Sigmoid colon (tissue), 4 donors: ENCODE results near the gene MOGAT3.

ENCODE experiments used
- POLR2A ChIP-seq, 2 donors: fragments of 450-650 bp; IDR thresholded peaks; one replicate each; pipeline ENCODE4 v1.6.1; 2016; ENCODE audit warnings: antibody characterized with exemption in 2 of 2, mild to moderate bottlenecking in 2 of 2, moderate library complexity in 2 of 2
- POLR2AphosphoS5 ChIP-seq, 4 donors: sonication (generic); formaldehyde crosslinking; IDR thresholded peaks; one replicate each; pipeline ENCODE4 v1.6.1; 2017; ENCODE audit warnings: antibody characterized with exemption in 4 of 4
- TF ChIP-seq, protein P1 (sequence below), 4 experiments: fragments of 450-650 bp in 3 of 4; fragments of 200-600 bp in 1 of 4; IDR thresholded peaks; one replicate each; pipeline ENCODE4 v1.5.1; 2016 to 2019; ENCODE audit warnings: antibody characterized with exemption in 4 of 4, mild to moderate bottlenecking in 3 of 4, moderate library complexity in 2 of 4

DNA sequence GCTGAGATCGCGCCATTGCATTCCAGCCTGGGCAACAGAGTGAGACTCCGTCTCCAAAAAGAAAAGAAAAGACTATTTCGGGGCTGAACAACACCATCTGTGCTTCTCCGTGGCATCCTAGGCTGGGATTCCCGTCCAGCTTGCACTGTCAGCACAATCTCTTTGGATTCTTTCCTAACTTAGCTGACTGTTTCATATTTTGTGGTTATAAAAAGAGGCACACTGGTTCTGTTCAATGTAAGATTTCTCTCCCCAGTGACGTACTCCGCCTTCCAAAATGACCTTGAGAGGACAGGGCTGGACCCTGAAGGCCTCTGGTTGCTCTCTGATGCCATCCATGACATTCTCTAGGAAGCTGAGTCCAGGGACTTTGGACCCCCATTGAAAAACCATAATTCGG is 25.9 kb upstream of the MOGAT3 start:
- no peak for TF ChIP-seq POLR2AphosphoS5 (IDR thresholded peaks at IDR 0.05)
- no peak for TF ChIP-seq POLR2A (IDR thresholded peaks at IDR 0.05)
- TF ChIP-seq, protein P1, sequence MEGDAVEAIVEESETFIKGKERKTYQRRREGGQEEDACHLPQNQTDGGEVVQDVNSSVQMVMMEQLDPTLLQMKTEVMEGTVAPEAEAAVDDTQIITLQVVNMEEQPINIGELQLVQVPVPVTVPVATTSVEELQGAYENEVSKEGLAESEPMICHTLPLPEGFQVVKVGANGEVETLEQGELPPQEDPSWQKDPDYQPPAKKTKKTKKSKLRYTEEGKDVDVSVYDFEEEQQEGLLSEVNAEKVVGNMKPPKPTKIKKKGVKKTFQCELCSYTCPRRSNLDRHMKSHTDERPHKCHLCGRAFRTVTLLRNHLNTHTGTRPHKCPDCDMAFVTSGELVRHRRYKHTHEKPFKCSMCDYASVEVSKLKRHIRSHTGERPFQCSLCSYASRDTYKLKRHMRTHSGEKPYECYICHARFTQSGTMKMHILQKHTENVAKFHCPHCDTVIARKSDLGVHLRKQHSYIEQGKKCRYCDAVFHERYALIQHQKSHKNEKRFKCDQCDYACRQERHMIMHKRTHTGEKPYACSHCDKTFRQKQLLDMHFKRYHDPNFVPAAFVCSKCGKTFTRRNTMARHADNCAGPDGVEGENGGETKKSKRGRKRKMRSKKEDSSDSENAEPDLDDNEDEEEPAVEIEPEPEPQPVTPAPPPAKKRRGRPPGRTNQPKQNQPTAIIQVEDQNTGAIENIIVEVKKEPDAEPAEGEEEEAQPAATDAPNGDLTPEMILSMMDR (IDR thresholded peaks at IDR 0.05), result no peak
